ENCODE results near the gene MAP1LC3B.

DNA sequence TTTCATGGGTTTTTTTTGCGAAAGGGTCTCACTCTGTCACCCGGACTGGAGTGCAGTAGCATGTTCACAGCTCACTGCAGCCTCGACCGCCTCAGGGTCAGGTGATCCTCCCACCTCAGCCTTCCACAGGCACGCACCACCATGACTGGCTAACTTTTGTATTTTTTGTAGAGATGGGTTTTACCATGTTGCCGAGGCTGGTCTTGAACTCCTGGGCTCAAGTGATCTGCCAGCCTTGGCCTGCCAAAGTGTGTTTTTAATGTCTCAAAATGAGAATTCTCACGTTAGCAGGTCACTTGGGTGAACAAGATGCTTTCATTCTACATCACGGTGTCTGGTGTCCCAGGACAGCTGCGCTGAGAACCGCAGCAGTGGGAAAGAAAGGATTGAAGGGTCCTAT lies 11.7 kb upstream of the MAP1LC3B start:
- TF ChIP-seq ZNF433 (tag by site-specific recombination; IDR thresholded peaks at IDR 0.05; ENCODE audit: low read depth) (no peak), SP2 (tag by site-specific recombination; IDR thresholded peaks at IDR 0.05) (no peak), OVOL3 (tag by site-specific recombination; IDR thresholded peaks at IDR 0.05) (no peak), YY1 (tag by site-specific recombination; IDR thresholded peaks at IDR 0.05) (no peak), ZNF214 (tag by site-specific recombination; IDR thresholded peaks at IDR 0.05; ENCODE audit: borderline replicate concordance) (no peak)
- TF ChIP-seq, protein P1, sequence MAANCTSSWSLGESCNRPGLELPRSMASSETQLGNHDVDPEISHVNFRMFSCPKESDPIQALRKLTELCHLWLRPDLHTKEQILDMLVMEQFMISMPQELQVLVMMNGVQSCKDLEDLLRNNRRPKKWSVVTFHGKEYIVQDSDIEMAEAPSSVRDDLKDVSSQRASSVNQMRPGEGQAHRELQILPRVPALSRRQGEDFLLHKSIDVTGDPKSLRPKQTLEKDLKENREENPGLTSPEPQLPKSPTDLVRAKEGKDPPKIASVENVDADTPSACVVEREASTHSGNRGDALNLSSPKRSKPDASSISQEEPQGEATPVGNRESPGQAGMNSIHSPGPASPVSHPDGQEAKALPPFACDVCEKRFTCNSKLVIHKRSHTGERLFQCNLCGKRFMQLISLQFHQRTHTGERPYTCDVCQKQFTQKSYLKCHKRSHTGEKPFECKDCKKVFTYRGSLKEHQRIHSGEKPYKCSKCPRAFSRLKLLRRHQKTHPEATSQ (tag by site-specific recombination; IDR thresholded peaks at IDR 0.05): no peak
